ENCODE results near the gene LENG9. TPM values are rescaled to one million over a fixed set of nuclear protein-coding genes. Genes with fewer than 3 reads are reported as not detected.

LENG9 gene
- total and polyA plus RNA-seq, 2 of the 13 experiments (the other 11 are each of a cell fraction or from before 2014, with no cell fraction given), result 0.75 to 2.9 TPM

GRCh38 chr19:54444737-54445136 is 18.8 kb downstream of the LENG9 start (continued):
- TF ChIP-seq PCBP2 (optimal IDR thresholded peaks at IDR 0.05; ENCODE audit: low read depth, low read length, poor library complexity, severe bottlenecking) (no peak), PAX8 (CRISPR knock-in tag; IDR thresholded peaks at IDR 0.05; ENCODE audit: borderline replicate concordance) (no peak), TRAFD1 (CRISPR knock-in tag; IDR thresholded peaks at IDR 0.05; ENCODE audit: borderline replicate concordance) (no peak), ARID3A (IDR thresholded peaks at IDR 0.05; ENCODE audit: low read depth, low read length) (no peak), KAT8 (CRISPR knock-in tag; IDR thresholded peaks at IDR 0.05) (no peak), SP1 (IDR thresholded peaks at IDR 0.05) (no peak), SP1 (CRISPR knock-in tag; IDR thresholded peaks at IDR 0.05) (no peak), CREB1 (IDR thresholded peaks at IDR 0.05) (no peak), CREB1 (CRISPR knock-in tag; IDR thresholded peaks at IDR 0.05) (no peak), PAXIP1 (CRISPR knock-in tag; conservative IDR thresholded peaks at IDR 0.05) (peak; percentile 20; the same call in 1 of the 2 replicates), ZBTB20 (CRISPR knock-in tag; IDR thresholded peaks at IDR 0.05; ENCODE audit: borderline replicate concordance, low read depth) (no peak), MAFF (IDR thresholded peaks at IDR 0.05; ENCODE audit: low read depth, low read length) (no peak), KLF6 (CRISPR knock-in tag; IDR thresholded peaks at IDR 0.05) (no peak), HMG20A (CRISPR knock-in tag; IDR thresholded peaks at IDR 0.05; ENCODE audit: borderline replicate concordance) (no peak), ZNF850 (CRISPR knock-in tag; conservative IDR thresholded peaks at IDR 0.05) (no peak), ZFY (CRISPR knock-in tag; IDR thresholded peaks at IDR 0.05) (no peak)
- TF ChIP-seq, protein P1, sequence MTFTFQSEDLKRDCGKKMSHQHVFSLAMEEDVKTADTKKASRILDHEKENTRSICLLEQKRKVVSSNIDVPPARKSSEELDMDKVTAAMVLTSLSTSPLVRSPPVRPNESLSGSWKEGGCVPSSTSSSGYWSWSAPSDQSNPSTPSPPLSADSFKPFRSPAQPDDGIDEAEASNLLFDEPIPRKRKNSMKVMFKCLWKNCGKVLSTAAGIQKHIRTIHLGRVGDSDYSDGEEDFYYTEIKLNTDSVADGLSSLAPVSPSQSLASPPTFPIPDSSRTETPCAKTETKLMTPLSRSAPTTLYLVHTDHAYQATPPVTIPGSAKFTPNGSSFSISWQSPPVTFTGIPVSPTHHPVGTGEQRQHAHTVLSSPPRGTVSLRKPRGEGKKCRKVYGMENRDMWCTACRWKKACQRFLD (CRISPR knock-in tag; IDR thresholded peaks at IDR 0.05; ENCODE audit: borderline replicate concordance), result no peak
- TF ChIP-seq, protein P2, sequence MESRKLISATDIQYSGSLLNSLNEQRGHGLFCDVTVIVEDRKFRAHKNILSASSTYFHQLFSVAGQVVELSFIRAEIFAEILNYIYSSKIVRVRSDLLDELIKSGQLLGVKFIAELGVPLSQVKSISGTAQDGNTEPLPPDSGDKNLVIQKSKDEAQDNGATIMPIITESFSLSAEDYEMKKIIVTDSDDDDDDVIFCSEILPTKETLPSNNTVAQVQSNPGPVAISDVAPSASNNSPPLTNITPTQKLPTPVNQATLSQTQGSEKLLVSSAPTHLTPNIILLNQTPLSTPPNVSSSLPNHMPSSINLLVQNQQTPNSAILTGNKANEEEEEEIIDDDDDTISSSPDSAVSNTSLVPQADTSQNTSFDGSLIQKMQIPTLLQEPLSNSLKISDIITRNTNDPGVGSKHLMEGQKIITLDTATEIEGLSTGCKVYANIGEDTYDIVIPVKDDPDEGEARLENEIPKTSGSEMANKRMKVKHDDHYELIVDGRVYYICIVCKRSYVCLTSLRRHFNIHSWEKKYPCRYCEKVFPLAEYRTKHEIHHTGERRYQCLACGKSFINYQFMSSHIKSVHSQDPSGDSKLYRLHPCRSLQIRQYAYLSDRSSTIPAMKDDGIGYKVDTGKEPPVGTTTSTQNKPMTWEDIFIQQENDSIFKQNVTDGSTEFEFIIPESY (CRISPR knock-in tag; IDR thresholded peaks at IDR 0.05), result peak; percentile 92
- TF ChIP-seq, protein P3, sequence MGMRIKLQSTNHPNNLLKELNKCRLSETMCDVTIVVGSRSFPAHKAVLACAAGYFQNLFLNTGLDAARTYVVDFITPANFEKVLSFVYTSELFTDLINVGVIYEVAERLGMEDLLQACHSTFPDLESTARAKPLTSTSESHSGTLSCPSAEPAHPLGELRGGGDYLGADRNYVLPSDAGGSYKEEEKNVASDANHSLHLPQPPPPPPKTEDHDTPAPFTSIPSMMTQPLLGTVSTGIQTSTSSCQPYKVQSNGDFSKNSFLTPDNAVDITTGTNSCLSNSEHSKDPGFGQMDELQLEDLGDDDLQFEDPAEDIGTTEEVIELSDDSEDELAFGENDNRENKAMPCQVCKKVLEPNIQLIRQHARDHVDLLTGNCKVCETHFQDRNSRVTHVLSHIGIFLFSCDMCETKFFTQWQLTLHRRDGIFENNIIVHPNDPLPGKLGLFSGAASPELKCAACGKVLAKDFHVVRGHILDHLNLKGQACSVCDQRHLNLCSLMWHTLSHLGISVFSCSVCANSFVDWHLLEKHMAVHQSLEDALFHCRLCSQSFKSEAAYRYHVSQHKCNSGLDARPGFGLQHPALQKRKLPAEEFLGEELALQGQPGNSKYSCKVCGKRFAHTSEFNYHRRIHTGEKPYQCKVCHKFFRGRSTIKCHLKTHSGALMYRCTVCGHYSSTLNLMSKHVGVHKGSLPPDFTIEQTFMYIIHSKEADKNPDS (CRISPR knock-in tag; IDR thresholded peaks at IDR 0.05), result no peak

Data from HepG2 (cell line).